C4-2B (cell line): Measurements from ENCODE around the gene PPP1R1B.

Experiments used
- H3K27ac ChIP-seq: fragments of 450-650 bp; 2 replicates; pipeline ENCODE4 v1.5.1; 2017
- ZFX ChIP-seq: fragments of 450-650 bp; IDR thresholded peaks from 2 replicates; pipeline ENCODE4 v1.6.1; 2017
- TF ChIP-seq, protein P1 (sequence below): fragments of 450-650 bp; conservative IDR thresholded peaks from 2 replicates; pipeline ENCODE4 v1.5.1; 2017; ENCODE audit warnings: mild to moderate bottlenecking

PPP1R1B gene

DNA sequence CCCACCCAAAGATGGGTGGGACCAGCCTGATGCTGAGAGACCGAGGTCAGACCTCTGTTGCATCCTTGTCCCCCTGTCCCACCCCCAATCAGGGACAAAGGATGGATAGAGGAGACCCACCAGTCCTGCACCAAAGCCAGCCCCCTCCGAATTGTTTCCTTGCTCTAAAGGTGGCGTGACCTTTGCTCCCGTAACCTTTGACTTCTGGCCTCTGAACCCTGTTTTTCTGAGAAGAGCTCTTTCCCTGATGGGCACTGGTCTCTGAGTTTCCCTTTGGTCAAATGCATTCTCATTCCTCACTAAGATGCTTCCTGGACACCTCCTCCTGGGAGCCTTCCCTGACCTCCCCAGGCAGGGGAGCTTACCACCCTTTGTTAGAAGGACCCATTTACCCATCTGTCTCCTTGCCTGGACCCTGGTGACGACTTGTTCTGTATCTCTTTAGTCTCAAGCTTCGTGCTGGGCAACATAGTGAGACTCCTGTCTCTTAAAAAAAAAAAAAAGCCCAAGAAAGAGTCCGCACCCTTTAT is 13.8 kb upstream of the PPP1R1B start:
- TF ChIP-seq, protein P1, sequence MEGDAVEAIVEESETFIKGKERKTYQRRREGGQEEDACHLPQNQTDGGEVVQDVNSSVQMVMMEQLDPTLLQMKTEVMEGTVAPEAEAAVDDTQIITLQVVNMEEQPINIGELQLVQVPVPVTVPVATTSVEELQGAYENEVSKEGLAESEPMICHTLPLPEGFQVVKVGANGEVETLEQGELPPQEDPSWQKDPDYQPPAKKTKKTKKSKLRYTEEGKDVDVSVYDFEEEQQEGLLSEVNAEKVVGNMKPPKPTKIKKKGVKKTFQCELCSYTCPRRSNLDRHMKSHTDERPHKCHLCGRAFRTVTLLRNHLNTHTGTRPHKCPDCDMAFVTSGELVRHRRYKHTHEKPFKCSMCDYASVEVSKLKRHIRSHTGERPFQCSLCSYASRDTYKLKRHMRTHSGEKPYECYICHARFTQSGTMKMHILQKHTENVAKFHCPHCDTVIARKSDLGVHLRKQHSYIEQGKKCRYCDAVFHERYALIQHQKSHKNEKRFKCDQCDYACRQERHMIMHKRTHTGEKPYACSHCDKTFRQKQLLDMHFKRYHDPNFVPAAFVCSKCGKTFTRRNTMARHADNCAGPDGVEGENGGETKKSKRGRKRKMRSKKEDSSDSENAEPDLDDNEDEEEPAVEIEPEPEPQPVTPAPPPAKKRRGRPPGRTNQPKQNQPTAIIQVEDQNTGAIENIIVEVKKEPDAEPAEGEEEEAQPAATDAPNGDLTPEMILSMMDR, result no peak
- TF ChIP-seq ZFX, result no peak
- no peak overlapping the region for H3K27ac ChIP-seq

GRCh38 chr17:39614545-39615157 is 12.1 kb upstream of the PPP1R1B start:
- no peak overlapping the region for H3K27ac ChIP-seq
- no peak for TF ChIP-seq ZFX
- TF ChIP-seq, protein P1, result no peak

GRCh38 chr17:39615434-39615833 is 11.3 kb upstream of the PPP1R1B start:
- no peak overlapping the region for H3K27ac ChIP-seq
- TF ChIP-seq ZFX, result no peak
- TF ChIP-seq, protein P1, result no peak

GRCh38 chr17:39617100-39617445 is 9.7 kb upstream of the PPP1R1B start:
- TF ChIP-seq ZFX, result no peak
- TF ChIP-seq, protein P1, result no peak
- peak overlapping the region; percentile 76 for H3K27ac ChIP-seq

- TF ChIP-seq ZFX, result no peak
- TF ChIP-seq, protein P1, result no peak
- H3K27ac ChIP-seq, result peak overlapping the region; percentile 76
Measured at GRCh38 chr17:39617446-39618245, 9.1 kb upstream of the PPP1R1B start.

GRCh38 chr17:39618246-39618913 is 8.4 kb upstream of the PPP1R1B start:
- TF ChIP-seq, protein P1, result no peak
- TF ChIP-seq ZFX, result no peak
- H3K27ac ChIP-seq, result peak overlapping the region; percentile 76
